ENCODE data around the gene COL28A1. TPM values are rescaled to one million over a fixed set of nuclear protein-coding genes. Genes with fewer than 3 reads are reported as not detected.

COL28A1 gene
- total and polyA plus RNA-seq, 7 donors: 0.29 to 6.3 (median 1.9) TPM

GRCh38 chr7:7499892-7500291 lies 35.8 kb downstream of the COL28A1 start:
- ATAC-seq (no peak), DNase-seq (no peak)
- H3K27ac ChIP-seq: no peak overlapping the region
- 80 to 87% (median 84%) methylated on average over 2 of the region's 2 CpGs for WGBS, 3 donors
- TF ChIP-seq CTCF (IDR thresholded peaks at IDR 0.05): no peak
- H3K36me3 ChIP-seq (ENCODE audit: insufficient read depth in 1 of 2, low read depth in 1 of 2): peaks cover 0 to 13% of the 10 kb centered on the region in 2 donors
- no peaks in the 10 kb centered on the region for H3K9me3 ChIP-seq
- intact Hi-C loops (cut with DNase I): no loop called here
- H3K27me3 ChIP-seq (ENCODE audit: insufficient read depth in 3 of 3, low read length in 2 of 3): no peaks in the 10 kb centered on the region
- no peak overlapping the region for H3K4me3 ChIP-seq
- no peaks in the 10 kb centered on the region for H3K4me1 ChIP-seq

GRCh38 chr7:7498856-7499255 lies 36.8 kb downstream of the COL28A1 start:
- 56 to 67% (median 63%) methylated on average over 6 of the region's 6 CpGs for WGBS, 3 donors
- intact Hi-C loops (cut with DNase I): no loop called here
- TF ChIP-seq CTCF (IDR thresholded peaks at IDR 0.05): no peak
- Histone ChIP-seq H3K9me3 (no peaks in the 10 kb centered on the region), H3K4me3 (no peak overlapping the region), H3K36me3 (ENCODE audit: insufficient read depth in 1 of 2, low read depth in 1 of 2) (peaks cover 0 to 8% of the 10 kb centered on the region in 2 donors), H3K27me3 (ENCODE audit: insufficient read depth in 3 of 3, low read length in 2 of 3) (no peaks in the 10 kb centered on the region), H3K4me1 (no peaks in the 10 kb centered on the region), H3K27ac (no peak overlapping the region)
- ATAC-seq: no peak
- no peak for DNase-seq

GRCh38 chr7:7496311-7496710 lies 39.4 kb downstream of the COL28A1 start:
- TF ChIP-seq CTCF (IDR thresholded peaks at IDR 0.05): no peak
- no peak for ATAC-seq
- H3K4me3 ChIP-seq: no peak overlapping the region
- peaks cover 0 to 8% of the 10 kb centered on the region in 2 donors for H3K36me3 ChIP-seq (ENCODE audit: insufficient read depth in 1 of 2, low read depth in 1 of 2)
- no peaks in the 10 kb centered on the region for H3K4me1 ChIP-seq
- intact Hi-C loops (cut with DNase I): no loop called here
- WGBS, 3 donors: 49 to 66% (median 61%) methylated on average over 2 of the region's 2 CpGs
- no peak for DNase-seq
- no peaks in the 10 kb centered on the region for H3K27me3 ChIP-seq (ENCODE audit: insufficient read depth in 3 of 3, low read length in 2 of 3)
- no peaks in the 10 kb centered on the region for H3K9me3 ChIP-seq
- no peak overlapping the region for H3K27ac ChIP-seq

GRCh38 chr7:7495171-7495570 lies 40.5 kb downstream of the COL28A1 start:
- H3K4me1 ChIP-seq: no peaks in the 10 kb centered on the region
- H3K4me3 ChIP-seq: no peak overlapping the region
- TF ChIP-seq CTCF (IDR thresholded peaks at IDR 0.05): no peak
- peaks cover 0 to 8% of the 10 kb centered on the region in 2 donors for H3K36me3 ChIP-seq (ENCODE audit: insufficient read depth in 1 of 2, low read depth in 1 of 2)
- ATAC-seq (no peak), DNase-seq (no peak)
- H3K27ac ChIP-seq: no peak overlapping the region
- WGBS, 3 donors: 36 to 40% (median 39%) methylated on average over 1 of the region's 1 CpG
- intact Hi-C loops (cut with DNase I): no loop called here
- no peaks in the 10 kb centered on the region for H3K27me3 ChIP-seq (ENCODE audit: insufficient read depth in 3 of 3, low read length in 2 of 3)
- H3K9me3 ChIP-seq: no peaks in the 10 kb centered on the region

GRCh38 chr7:7491044-7491443 lies 44.6 kb downstream of the COL28A1 start:
- intact Hi-C loops (cut with DNase I): no loop called here

More at GRCh38 chr7:7491044-7491443, 44.6 kb downstream of the COL28A1 start:
- H3K27me3 ChIP-seq (ENCODE audit: insufficient read depth in 3 of 3, low read length in 2 of 3): no peaks in the 10 kb centered on the region
- ATAC-seq: peak in 1 of 4 donors; percentile 24
- no peak for TF ChIP-seq CTCF (IDR thresholded peaks at IDR 0.05)
- H3K4me1 ChIP-seq: no peaks in the 10 kb centered on the region
- H3K9me3 ChIP-seq: no peaks in the 10 kb centered on the region
- H3K36me3 ChIP-seq (ENCODE audit: insufficient read depth in 1 of 2, low read depth in 1 of 2): peaks cover 0 to 13% of the 10 kb centered on the region in 2 donors
- no peak overlapping the region for H3K27ac ChIP-seq
- 63 to 68% (median 64%) methylated on average over 3 of the region's 3 CpGs for WGBS, 3 donors
- no peak for DNase-seq
- H3K4me3 ChIP-seq: no peak overlapping the region

All from psoas muscle (tissue), 8 donors.